Suprapubic skin (tissue), 4 donors: ENCODE data around the gene RNASE11. TPM values are rescaled to one million over a fixed set of nuclear protein-coding genes. Genes with fewer than 3 reads are reported as not detected.

Experiments used
- DNase-seq, 2 donors: peaks; one replicate each; pipeline ENCODE4 v3.0.0-alpha.2; 2019; ENCODE audit warnings: low spot score in 2 of 2
- H3K27ac ChIP-seq: fragments of 200-600 bp; sonication (generic); one replicate; pipeline ENCODE4 v1.5.1; 2019
- H3K27me3 ChIP-seq: fragments of 200-600 bp; sonication (generic); one replicate; pipeline ENCODE4 v1.5.1; 2019
- H3K36me3 ChIP-seq: fragments of 200-600 bp; sonication (generic); one replicate; pipeline ENCODE4 v1.5.1; 2019
- H3K4me1 ChIP-seq: fragments of 200-600 bp; sonication (generic); one replicate; pipeline ENCODE4 v1.5.1; 2019
- H3K4me3 ChIP-seq: fragments of 200-600 bp; sonication (generic); one replicate; pipeline ENCODE4 v1.5.1; 2019; ENCODE audit warnings: mild to moderate bottlenecking
- H3K9me3 ChIP-seq: fragments of 200-600 bp; sonication (generic); one replicate; pipeline ENCODE4 v1.5.1; 2019
- CTCF ChIP-seq, 2 donors: fragments of 200-600 bp in 1 of 2; fragments of 450-650 bp in 1 of 2; sonication (generic) in 1 of 2; IDR thresholded peaks; one replicate each; pipeline ENCODE4 v1.5.1; 2016 to 2019; ENCODE audit warnings: antibody characterized with exemption in 2 of 2, mild to moderate bottlenecking in 1 of 2, moderate library complexity in 1 of 2
- EP300 ChIP-seq: sonication (generic); formaldehyde crosslinking; IDR thresholded peaks from one replicate; pipeline ENCODE4 v1.6.1; 2017; ENCODE audit warnings: antibody characterized with exemption
- POLR2A ChIP-seq, 2 donors: fragments of 450-650 bp; IDR thresholded peaks; one replicate each; pipeline ENCODE4 v1.6.1; 2017; ENCODE audit warnings: antibody characterized with exemption in 2 of 2, mild to moderate bottlenecking in 2 of 2, moderate library complexity in 2 of 2
- POLR2AphosphoS5 ChIP-seq, 3 donors: sonication (generic); formaldehyde crosslinking; IDR thresholded peaks; one replicate each; pipeline ENCODE4 v1.6.1; 2017; ENCODE audit warnings: antibody characterized with exemption in 3 of 3
- WGBS: methylation state at CpG from one replicate; pipeline ENCODE4 v1.1.5; 2018; 5-methylcytosine and 5-hydroxymethylcytosine counted together
- total RNA-seq, 4 donors: library from RNA; depleted of rRNA; stranded (reverse); fragments of >200 nt; gene quantifications; one replicate each; pipeline ENCODE4 v1.1.0, GENCODE V29; 2016

RNASE11 gene
- total RNA-seq, 4 donors from 2014 or later = not detected

GRCh38 chr14:20630340-20631022 is 42.7 kb upstream of the RNASE11 start:
- Histone ChIP-seq H3K9me3 (no peaks in the 10 kb centered on the region), H3K27ac (no peak overlapping the region), H3K36me3 (no peaks in the 10 kb centered on the region), H3K27me3 (no peaks in the 10 kb centered on the region), H3K4me3 (peak overlapping the region; percentile 50), H3K4me1 (peaks cover 48% of the 10 kb centered on the region)
- TF ChIP-seq EP300 (no peak), POLR2A (IDR thresholded peaks at IDR 0.05) (no peak), CTCF (IDR thresholded peaks at IDR 0.05) (no peak), POLR2AphosphoS5 (IDR thresholded peaks at IDR 0.05) (no peak)
- DNase-seq = no peak
- 7% methylated on average over 23 of the region's 23 CpGs for WGBS

- no peak for DNase-seq
These were observed 40.5 kb upstream of the RNASE11 start for GRCh38 chr14:20628063-20628854.

GRCh38 chr14:20627346-20628027 is 39.7 kb upstream of the RNASE11 start:
- no peak for DNase-seq
- Histone ChIP-seq H3K4me1 (peaks cover 58% of the 10 kb centered on the region), H3K27ac (no peak overlapping the region), H3K9me3 (no peaks in the 10 kb centered on the region), H3K36me3 (no peaks in the 10 kb centered on the region), H3K4me3 (no peak overlapping the region), H3K27me3 (no peaks in the 10 kb centered on the region)
- WGBS = 45% methylated on average over 5 of the region's 5 CpGs
- TF ChIP-seq POLR2AphosphoS5 (IDR thresholded peaks at IDR 0.05) (no peak), EP300 (no peak), CTCF (IDR thresholded peaks at IDR 0.05) (no peak), POLR2A (IDR thresholded peaks at IDR 0.05) (no peak)

More at GRCh38 chr14:20628063-20628854, 40.5 kb upstream of the RNASE11 start:
- no peaks in the 10 kb centered on the region for H3K9me3 ChIP-seq
- H3K4me3 ChIP-seq = no peak overlapping the region
- WGBS = 47% methylated on average over 10 of the region's 10 CpGs
- TF ChIP-seq POLR2A (IDR thresholded peaks at IDR 0.05) (no peak), POLR2AphosphoS5 (IDR thresholded peaks at IDR 0.05) (no peak), CTCF (IDR thresholded peaks at IDR 0.05) (no peak), EP300 (no peak)
- H3K27me3 ChIP-seq = no peaks in the 10 kb centered on the region
- no peak overlapping the region for H3K27ac ChIP-seq
- H3K36me3 ChIP-seq = no peaks in the 10 kb centered on the region
- peaks cover 58% of the 10 kb centered on the region for H3K4me1 ChIP-seq

- WGBS = 42% methylated on average over 12 of the region's 12 CpGs
- Histone ChIP-seq H3K27ac (no peak overlapping the region), H3K27me3 (no peaks in the 10 kb centered on the region), H3K36me3 (no peaks in the 10 kb centered on the region), H3K9me3 (no peaks in the 10 kb centered on the region), H3K4me3 (peak overlapping the region; percentile 30), H3K4me1 (peaks cover 46% of the 10 kb centered on the region)
- no peak for TF ChIP-seq POLR2AphosphoS5 (IDR thresholded peaks at IDR 0.05)
- TF ChIP-seq CTCF (IDR thresholded peaks at IDR 0.05) = no peak
- no peak for TF ChIP-seq POLR2A (IDR thresholded peaks at IDR 0.05)
- TF ChIP-seq EP300 = no peak
- DNase-seq = no peak
These were observed 38.5 kb upstream of the RNASE11 start for GRCh38 chr14:20626274-20626673.
